AG04449 (cell line): Measurements from ENCODE around the gene BCR.

Experiments used
- CTCF ChIA-PET: fragments of 350-600 bp; formaldehyde crosslinking; extraction: SDS; loops from one replicate; lab custom pipeline; 2021; ENCODE audit warnings: antibody characterized with exemption; lab: Yijun Ruan, JAX
- POLR2A ChIA-PET: fragments of 400-600, 350-600 bp; formaldehyde crosslinking; extraction: SDS; loops from one replicate; lab custom pipeline; 2020; ENCODE audit warnings: antibody characterized with exemption, inconsistent platforms; lab: Yijun Ruan, JAX
- DNase-seq: peaks from one replicate; pipeline ENCODE4 v3.0.0-alpha.2; 2010; ENCODE audit warnings: low read depth, low spot score
- H3K4me3 ChIP-seq: 2 replicates; pipeline ENCODE4 v1.5.1; 2011; ENCODE audit warnings: low read depth, mild to moderate bottlenecking, control low read depth, low read length
- TF ChIP-seq, protein P1 (sequence below): IDR thresholded peaks from one replicate; pipeline ENCODE4 v1.5.1; 2011; ENCODE audit warnings: mild to moderate bottlenecking, moderate library complexity, low read length, control low read depth, inconsistent platforms; ENCODE audit not compliant: insufficient read depth; ENCODE audit errors: missing control alignments

The BCR gene

DNA sequence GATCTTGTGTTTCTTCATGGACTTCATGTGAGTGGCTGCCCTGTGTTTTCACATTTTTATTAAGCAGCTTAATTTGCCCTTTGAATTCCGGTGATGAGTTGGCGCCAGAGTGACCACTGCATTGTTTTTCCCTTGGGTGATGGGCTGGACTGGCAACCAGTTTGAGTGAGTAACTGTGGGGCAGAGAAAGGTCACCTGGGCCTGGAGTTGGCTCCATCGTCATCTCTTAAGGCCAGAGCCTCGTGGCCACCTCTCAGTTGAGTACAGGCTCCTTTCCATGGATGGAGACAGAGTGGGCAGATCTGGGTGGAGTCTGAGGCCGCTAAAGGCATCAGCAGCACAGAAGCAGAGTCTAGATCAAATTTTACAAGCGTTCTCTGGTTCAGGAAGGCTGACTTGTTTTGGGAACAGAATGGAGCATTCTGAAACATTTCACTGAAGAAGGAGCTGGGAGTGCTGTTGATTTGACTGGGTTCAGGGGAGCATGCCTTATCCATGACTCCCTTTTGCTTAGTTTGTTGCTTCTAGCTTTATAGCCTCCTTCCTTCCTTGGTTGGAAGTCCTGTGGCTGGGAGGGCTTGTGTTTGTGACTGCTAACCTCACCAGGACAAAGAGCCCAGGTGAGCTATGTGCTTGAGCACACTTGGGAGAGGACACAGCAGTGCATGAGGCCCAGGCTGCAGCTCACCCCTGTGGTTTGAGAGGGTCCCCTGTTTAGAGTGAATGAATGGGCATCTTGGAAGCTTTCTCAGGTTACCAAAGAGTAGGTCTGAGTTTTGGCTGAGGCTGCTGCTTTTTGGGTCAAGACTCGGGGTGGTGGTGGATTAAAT is 7.8 kb downstream of the BCR start:
- no peak overlapping the region for H3K4me3 ChIP-seq
- CTCF ChIA-PET: interaction anchor here (0.7 to 27.6 kb wide), 7 partner anchors 9 to 403 kb away, joined by 3 to 953 read pairs (median 3); no protein-coding TSS in a partner anchor
- no peak for DNase-seq
- POLR2A ChIA-PET: no interaction called here
- TF ChIP-seq, protein P1, sequence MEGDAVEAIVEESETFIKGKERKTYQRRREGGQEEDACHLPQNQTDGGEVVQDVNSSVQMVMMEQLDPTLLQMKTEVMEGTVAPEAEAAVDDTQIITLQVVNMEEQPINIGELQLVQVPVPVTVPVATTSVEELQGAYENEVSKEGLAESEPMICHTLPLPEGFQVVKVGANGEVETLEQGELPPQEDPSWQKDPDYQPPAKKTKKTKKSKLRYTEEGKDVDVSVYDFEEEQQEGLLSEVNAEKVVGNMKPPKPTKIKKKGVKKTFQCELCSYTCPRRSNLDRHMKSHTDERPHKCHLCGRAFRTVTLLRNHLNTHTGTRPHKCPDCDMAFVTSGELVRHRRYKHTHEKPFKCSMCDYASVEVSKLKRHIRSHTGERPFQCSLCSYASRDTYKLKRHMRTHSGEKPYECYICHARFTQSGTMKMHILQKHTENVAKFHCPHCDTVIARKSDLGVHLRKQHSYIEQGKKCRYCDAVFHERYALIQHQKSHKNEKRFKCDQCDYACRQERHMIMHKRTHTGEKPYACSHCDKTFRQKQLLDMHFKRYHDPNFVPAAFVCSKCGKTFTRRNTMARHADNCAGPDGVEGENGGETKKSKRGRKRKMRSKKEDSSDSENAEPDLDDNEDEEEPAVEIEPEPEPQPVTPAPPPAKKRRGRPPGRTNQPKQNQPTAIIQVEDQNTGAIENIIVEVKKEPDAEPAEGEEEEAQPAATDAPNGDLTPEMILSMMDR: no peak

- no peak for DNase-seq
- TF ChIP-seq, protein P1: no peak
- no peak overlapping the region for H3K4me3 ChIP-seq
- POLR2A ChIA-PET: no interaction called here
- CTCF ChIA-PET: interaction anchor here (1.5 to 27.6 kb wide), 2 partner anchors 52 to 95 kb away, joined by 4 to 953 read pairs; no protein-coding TSS in a partner anchor
Observed at GRCh38 chr22:23190526-23190925, 10.2 kb downstream of the BCR start.

GRCh38 chr22:23192133-23192532 is 11.8 kb downstream of the BCR start:
- TF ChIP-seq, protein P1: no peak
- no peak for DNase-seq
- H3K4me3 ChIP-seq: no peak overlapping the region
- ChIA-PET POLR2A (no interaction called here), CTCF (interaction anchor here (27.6 kb wide), 1 partner anchor 94 kb away, joined by 953 read pairs; no protein-coding TSS in a partner anchor)

DNA sequence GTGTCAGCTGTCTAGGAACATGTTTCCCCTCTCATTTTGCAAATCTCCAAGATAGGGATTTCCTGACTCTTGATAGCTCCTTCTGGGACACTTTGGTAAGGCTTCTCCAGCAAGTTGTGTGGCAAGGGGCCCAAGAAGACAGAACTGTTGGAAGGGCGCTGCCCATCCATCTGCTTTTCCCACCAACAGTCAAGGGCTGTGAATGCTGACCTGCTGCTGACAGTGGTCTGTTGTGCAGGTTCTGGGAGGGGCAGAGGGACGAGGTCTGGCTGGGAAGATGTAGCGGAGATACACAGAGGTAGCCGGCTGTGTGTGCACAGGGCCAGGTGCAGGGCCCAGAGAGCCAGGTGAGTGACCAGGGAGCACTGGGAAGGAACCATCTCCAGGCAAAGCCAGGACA is 12.2 kb downstream of the BCR start:
- H3K4me3 ChIP-seq: no peak overlapping the region
- POLR2A ChIA-PET: no interaction called here
- no peak for DNase-seq
- CTCF ChIA-PET: interaction anchor here (1.9 to 27.6 kb wide), 2 partner anchors 90 to 93 kb away, joined by 8 to 953 read pairs; no protein-coding TSS in a partner anchor
- TF ChIP-seq, protein P1: no peak

- no peak overlapping the region for H3K4me3 ChIP-seq
- ChIA-PET CTCF (interaction anchor here (1.2 to 1.9 kb wide), 3 partner anchors 10 to 89 kb away, joined by 6 to 8 read pairs (median 6); no protein-coding TSS in a partner anchor), POLR2A (interaction anchor here (1.2 kb wide), 1 partner anchor 11 kb away, joined by 5 read pairs; no protein-coding TSS in a partner anchor)
- TF ChIP-seq, protein P1: no peak
- DNase-seq: no peak
Observed at GRCh38 chr22:23193196-23193827, 13.0 kb downstream of the BCR start.
